ENCODE results near the gene LAMP5. TPM values are rescaled to one million over a fixed set of nuclear protein-coding genes. Genes with fewer than 3 reads are reported as not detected.

Gene LAMP5
- total and polyA plus RNA-seq, 2 experiments from 2014 or later: 0.89 to 1.9 TPM

DNA sequence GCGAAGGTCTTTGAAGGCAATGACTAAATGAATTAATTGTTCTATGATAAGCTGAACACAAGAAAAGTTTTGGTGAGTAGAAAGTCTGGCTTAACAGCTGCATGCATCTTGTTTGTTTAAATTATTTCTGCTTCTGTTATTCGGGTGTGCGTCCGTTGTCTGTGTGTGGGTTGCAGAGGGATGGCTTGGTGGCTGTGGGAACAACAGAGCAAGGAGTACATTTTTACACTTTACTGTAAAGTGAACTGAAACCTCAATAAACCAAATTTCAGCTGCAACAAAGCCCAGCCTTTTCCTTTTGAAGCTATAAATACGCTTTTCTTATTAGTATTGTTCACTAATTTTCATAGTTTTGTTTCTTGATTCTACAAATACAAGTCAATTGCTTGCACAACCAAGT is 3.5 kb upstream of the LAMP5 start:
- DNase-seq (ENCODE audit: low read depth in 1 of 2, low spot score in 1 of 2): no peak
- Histone ChIP-seq H3K36me3 (no peaks in the 10 kb centered on the region), H3K27ac (no peak overlapping the region), H3K9me3 (ENCODE audit: low read depth) (no peaks in the 10 kb centered on the region), H3K4me1 (ENCODE audit: low read depth) (peaks cover 10% of the 10 kb centered on the region), H3K27me3 (peaks cover 100% of the 10 kb centered on the region), H3K4me3 (no peak overlapping the region)
- TF ChIP-seq, protein P1, sequence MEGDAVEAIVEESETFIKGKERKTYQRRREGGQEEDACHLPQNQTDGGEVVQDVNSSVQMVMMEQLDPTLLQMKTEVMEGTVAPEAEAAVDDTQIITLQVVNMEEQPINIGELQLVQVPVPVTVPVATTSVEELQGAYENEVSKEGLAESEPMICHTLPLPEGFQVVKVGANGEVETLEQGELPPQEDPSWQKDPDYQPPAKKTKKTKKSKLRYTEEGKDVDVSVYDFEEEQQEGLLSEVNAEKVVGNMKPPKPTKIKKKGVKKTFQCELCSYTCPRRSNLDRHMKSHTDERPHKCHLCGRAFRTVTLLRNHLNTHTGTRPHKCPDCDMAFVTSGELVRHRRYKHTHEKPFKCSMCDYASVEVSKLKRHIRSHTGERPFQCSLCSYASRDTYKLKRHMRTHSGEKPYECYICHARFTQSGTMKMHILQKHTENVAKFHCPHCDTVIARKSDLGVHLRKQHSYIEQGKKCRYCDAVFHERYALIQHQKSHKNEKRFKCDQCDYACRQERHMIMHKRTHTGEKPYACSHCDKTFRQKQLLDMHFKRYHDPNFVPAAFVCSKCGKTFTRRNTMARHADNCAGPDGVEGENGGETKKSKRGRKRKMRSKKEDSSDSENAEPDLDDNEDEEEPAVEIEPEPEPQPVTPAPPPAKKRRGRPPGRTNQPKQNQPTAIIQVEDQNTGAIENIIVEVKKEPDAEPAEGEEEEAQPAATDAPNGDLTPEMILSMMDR (IDR thresholded peaks at IDR 0.05; ENCODE audit: low read depth, low read length): no peak

DNA sequence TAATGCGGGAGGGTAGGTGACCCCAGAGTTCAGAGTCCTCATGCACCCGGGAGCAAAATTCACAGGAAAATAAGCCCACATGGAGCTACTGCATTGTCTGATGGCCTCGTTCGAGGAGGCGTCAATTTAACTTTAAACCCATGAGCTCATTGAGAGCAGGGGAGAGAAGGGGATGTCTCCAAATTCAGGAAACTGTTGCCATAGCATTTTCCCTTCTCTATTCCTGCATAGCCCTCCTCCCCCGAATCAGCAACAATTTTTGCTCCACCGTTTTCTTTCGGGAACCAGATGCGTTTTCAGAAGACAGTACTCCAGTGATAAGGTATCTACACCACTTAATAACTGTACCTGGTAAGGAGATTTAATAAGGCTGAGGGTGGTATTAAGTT is 324 bp upstream of the LAMP5 start:
- Histone ChIP-seq H3K9me3 (ENCODE audit: low read depth) (no peaks in the 10 kb centered on the region), H3K27ac (no peak overlapping the region), H3K36me3 (no peaks in the 10 kb centered on the region), H3K27me3 (peaks cover 100% of the 10 kb centered on the region), H3K4me3 (no peak overlapping the region), H3K4me1 (ENCODE audit: low read depth) (peaks cover 13% of the 10 kb centered on the region)
- TF ChIP-seq, protein P1 (IDR thresholded peaks at IDR 0.05; ENCODE audit: low read depth, low read length): no peak
- DNase-seq (ENCODE audit: low read depth in 1 of 2, low spot score in 1 of 2): no peak

DNA sequence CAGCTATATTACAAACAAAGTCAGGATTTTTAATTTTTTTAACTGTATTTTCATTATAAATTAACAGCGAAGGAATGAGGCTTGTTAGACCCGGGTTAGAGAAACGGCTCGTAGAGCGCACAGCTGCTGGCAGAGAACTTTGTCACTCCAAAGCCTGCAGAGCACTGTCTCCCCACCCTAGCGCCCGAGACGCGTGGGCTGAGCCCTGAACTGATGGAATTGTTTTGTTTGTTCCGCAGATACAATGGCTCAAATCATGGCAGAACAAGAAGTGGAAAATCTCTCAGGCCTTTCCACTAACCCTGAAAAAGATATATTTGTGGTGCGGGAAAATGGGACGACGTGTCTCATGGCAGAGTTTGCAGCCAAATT is 810 bp downstream of the LAMP5 start:
- Histone ChIP-seq H3K27me3 (peaks cover 100% of the 10 kb centered on the region), H3K27ac (no peak overlapping the region), H3K36me3 (no peaks in the 10 kb centered on the region), H3K4me3 (peak overlapping the region; percentile 27), H3K9me3 (ENCODE audit: low read depth) (no peaks in the 10 kb centered on the region), H3K4me1 (ENCODE audit: low read depth) (peaks cover 13% of the 10 kb centered on the region)
- no peak for DNase-seq (ENCODE audit: low read depth in 1 of 2, low spot score in 1 of 2)
- TF ChIP-seq, protein P1 (IDR thresholded peaks at IDR 0.05; ENCODE audit: low read depth, low read length): no peak

DNA sequence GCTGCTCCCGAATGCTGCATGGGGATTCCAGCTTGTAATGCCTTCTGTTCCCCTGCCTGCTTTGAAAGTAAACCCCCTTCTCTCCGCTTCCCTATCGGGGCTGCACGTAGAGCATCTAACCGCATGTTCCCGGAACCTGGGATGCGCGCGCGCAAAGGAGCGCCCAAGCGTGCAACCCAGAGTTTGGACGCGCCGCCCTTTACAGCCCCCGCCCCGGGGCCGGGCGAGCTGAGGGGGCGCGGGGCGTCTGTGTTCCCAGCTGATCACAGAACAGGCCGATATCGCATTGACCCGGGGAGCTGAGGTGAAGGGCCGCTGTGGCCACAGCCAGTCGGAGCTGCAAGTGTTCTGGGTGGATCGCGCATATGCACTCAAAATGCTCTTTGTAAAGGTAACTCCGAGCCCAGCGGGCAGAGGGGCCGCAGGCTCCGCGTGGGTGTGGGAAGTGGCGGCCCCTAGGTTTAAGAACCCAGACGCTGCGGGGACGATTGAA is 1.4 kb downstream of the LAMP5 start:
- no peak overlapping the region for H3K27ac ChIP-seq
- peaks cover 13% of the 10 kb centered on the region for H3K4me1 ChIP-seq (ENCODE audit: low read depth)

DNA sequence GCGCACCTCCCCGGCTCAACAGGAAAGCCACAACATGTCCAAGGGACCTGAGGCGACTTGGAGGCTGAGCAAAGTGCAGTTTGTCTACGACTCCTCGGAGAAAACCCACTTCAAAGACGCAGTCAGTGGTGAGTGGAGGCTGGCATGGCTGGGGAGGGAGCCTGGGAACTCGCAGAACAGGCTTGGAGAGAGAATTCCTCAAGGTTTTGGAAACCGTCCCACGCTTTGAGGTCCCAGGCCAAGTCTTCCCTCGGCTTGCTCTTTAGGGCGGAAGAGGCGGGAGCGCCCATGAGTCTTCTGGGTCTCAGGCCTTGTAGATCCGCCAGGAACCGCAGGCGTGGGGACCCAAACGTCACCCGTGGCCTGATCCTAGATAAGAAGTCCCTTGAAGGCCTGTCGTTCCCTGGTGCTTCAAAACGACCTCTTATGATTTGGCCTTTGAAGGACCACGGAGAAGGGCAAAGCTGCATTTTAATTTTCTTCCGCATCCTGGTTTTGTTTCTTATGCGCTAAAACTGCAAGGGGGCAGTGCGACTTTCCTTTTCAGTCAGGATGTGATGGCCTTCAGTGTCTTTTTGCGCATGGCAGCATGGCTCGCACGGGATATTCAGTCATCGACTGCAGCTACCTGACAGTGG is 2.0 kb downstream of the LAMP5 start:
- peaks cover 100% of the 10 kb centered on the region for H3K27me3 ChIP-seq
- TF ChIP-seq, protein P1 (IDR thresholded peaks at IDR 0.05; ENCODE audit: low read depth, low read length): no peak
- peaks cover 13% of the 10 kb centered on the region for H3K4me1 ChIP-seq (ENCODE audit: low read depth)
- peak overlapping the region; percentile 27 for H3K4me3 ChIP-seq
- no peaks in the 10 kb centered on the region for H3K9me3 ChIP-seq (ENCODE audit: low read depth)
- peak; percentile 20 to 41 for DNase-seq (ENCODE audit: low read depth in 1 of 2, low spot score in 1 of 2)
- no peak overlapping the region for H3K27ac ChIP-seq
- no peaks in the 10 kb centered on the region for H3K36me3 ChIP-seq

More for the DNA sequence above, 1.4 kb downstream of the LAMP5 start:
- H3K36me3 ChIP-seq: no peaks in the 10 kb centered on the region
- no peaks in the 10 kb centered on the region for H3K9me3 ChIP-seq (ENCODE audit: low read depth)
- peak overlapping the region; percentile 27 for H3K4me3 ChIP-seq
- DNase-seq (ENCODE audit: low read depth in 1 of 2, low spot score in 1 of 2): peak in 1 of 2 donors; percentile 23
- TF ChIP-seq, protein P1 (IDR thresholded peaks at IDR 0.05; ENCODE audit: low read depth, low read length): no peak
- H3K27me3 ChIP-seq: peaks cover 100% of the 10 kb centered on the region

All from cardiac muscle cell (in vitro differentiated cells and primary cell).